Progenitor cell of endocrine pancreas (in vitro differentiated cells): Measurements from ENCODE around the gene GLUL. TPM values are rescaled to one million over a fixed set of nuclear protein-coding genes. Genes with fewer than 3 reads are reported as not detected.

ENCODE experiments used
- DNase-seq: peaks from one replicate; pipeline ENCODE4 v3.0.0; 2021; ENCODE audit warnings: low spot score; ENCODE audit not compliant: unreplicated experiment
- H3K27ac Mint-ChIP-seq: 2 replicates; pipeline ENCODE4 v1.8.0; 2021; ENCODE audit warnings: mild to moderate bottlenecking, moderate library complexity, mixed read lengths
- H3K27me3 Mint-ChIP-seq: 2 replicates; pipeline ENCODE4 v1.8.0; 2021; ENCODE audit warnings: mixed read lengths
- H3K36me3 Mint-ChIP-seq: 2 replicates; pipeline ENCODE4 v1.8.0; 2022; ENCODE audit warnings: mixed read lengths; ENCODE audit not compliant: insufficient read depth
- H3K4me1 Mint-ChIP-seq: 2 replicates; pipeline ENCODE4 v1.8.0; 2021; ENCODE audit warnings: low read depth, mixed read lengths
- H3K4me3 Mint-ChIP-seq: 2 replicates; pipeline ENCODE4 v1.8.0; 2021; ENCODE audit warnings: low read depth, mild to moderate bottlenecking, moderate library complexity, mixed read lengths
- H3K9me3 Mint-ChIP-seq: 2 replicates; pipeline ENCODE4 v1.8.0; 2021; ENCODE audit warnings: low read depth, mixed read lengths
- CTCF ChIP-seq: fragments of 200-600 bp; sonication (generic); IDR thresholded peaks from one replicate; pipeline ENCODE4 v1.5.0; 2021; ENCODE audit warnings: antibody characterized with exemption, mild to moderate bottlenecking; ENCODE audit not compliant: unreplicated experiment
- total RNA-seq: library from RNA; stranded (reverse); gene quantifications from 2 replicates; pipeline ENCODE4 v1.2.1, GENCODE V29; 2021

GLUL gene
- total RNA-seq, 1 donor from 2014 or later, result 734 TPM

- TF ChIP-seq CTCF, result no peak
- H3K9me3 Mint-ChIP-seq, result peaks cover 5% of the 10 kb centered on the region
Measured at GRCh38 chr1:182366596-182366995, 25.0 kb downstream of the GLUL start.

GRCh38 chr1:182359645-182360044 lies 31.9 kb downstream of the GLUL start:
- Mint-ChIP-seq H3K4me1 (peaks cover 10% of the 10 kb centered on the region), H3K27me3 (no peaks in the 10 kb centered on the region), H3K4me3 (no peak overlapping the region), H3K27ac (no peak overlapping the region), H3K9me3 (no peaks in the 10 kb centered on the region), H3K36me3 (no peaks in the 10 kb centered on the region)
- TF ChIP-seq CTCF, result no peak
- no peak for DNase-seq

More at GRCh38 chr1:182366596-182366995, 25.0 kb downstream of the GLUL start:
- Mint-ChIP-seq H3K4me3 (no peak overlapping the region), H3K4me1 (no peaks in the 10 kb centered on the region), H3K27me3 (peaks cover 7% of the 10 kb centered on the region), H3K27ac (no peak overlapping the region), H3K36me3 (no peaks in the 10 kb centered on the region)
- no peak for DNase-seq

- no peak for DNase-seq
- no peaks in the 10 kb centered on the region for H3K9me3 Mint-ChIP-seq
- H3K4me3 Mint-ChIP-seq, result no peak overlapping the region
- no peaks in the 10 kb centered on the region for H3K36me3 Mint-ChIP-seq
- peak overlapping the region; percentile 17 for H3K27ac Mint-ChIP-seq
- no peak for TF ChIP-seq CTCF
- no peaks in the 10 kb centered on the region for H3K27me3 Mint-ChIP-seq
- H3K4me1 Mint-ChIP-seq, result peaks cover 10% of the 10 kb centered on the region
Measured at GRCh38 chr1:182357913-182358312, 33.7 kb downstream of the GLUL start.

- TF ChIP-seq CTCF, result no peak
- Mint-ChIP-seq H3K9me3 (no peaks in the 10 kb centered on the region), H3K27ac (no peak overlapping the region), H3K4me3 (no peak overlapping the region), H3K36me3 (no peaks in the 10 kb centered on the region), H3K4me1 (peaks cover 10% of the 10 kb centered on the region), H3K27me3 (no peaks in the 10 kb centered on the region)
- no peak for DNase-seq
Measured at GRCh38 chr1:182357171-182357570, 34.4 kb downstream of the GLUL start.

GRCh38 chr1:182355723-182356098 lies 35.9 kb downstream of the GLUL start:
- Mint-ChIP-seq H3K27ac (no peak overlapping the region), H3K4me1 (peaks cover 11% of the 10 kb centered on the region), H3K9me3 (no peaks in the 10 kb centered on the region), H3K36me3 (no peaks in the 10 kb centered on the region), H3K27me3 (no peaks in the 10 kb centered on the region), H3K4me3 (no peak overlapping the region)
- TF ChIP-seq CTCF, result no peak
- DNase-seq, result no peak
